GM12878 (cell line): ENCODE measurements around the gene TRUB1. TPM values are rescaled to one million over a fixed set of nuclear protein-coding genes. Genes with fewer than 3 reads are reported as not detected.

Source experiments
- ATAC-seq: fragments of 200-7000 bp; cut with Tn5 transposase; 3 replicates; pipeline ENCODE4 v1.9.1; 2020; ENCODE audit warnings: mild to moderate bottlenecking, moderate library complexity
- BruUV-seq: library from RNA; stranded (reverse); fragments of 400-500 nt; replicated peaks from 2 replicates; lab custom pipeline; 2021; lab: Mats Ljungman, UMichigan
- CTCF ChIA-PET: fragments of 300-600 bp; sonication (Branson Sonifier 250); formaldehyde crosslinking; extraction: SDS; loops from one replicate; lab custom pipeline; 2021; ENCODE audit warnings: inconsistent platforms; lab: Yijun Ruan, JAX
- POLR2A ChIA-PET: fragments of 350-600 bp; formaldehyde crosslinking; extraction: SDS; loops from one replicate; lab custom pipeline; 2021; ENCODE audit warnings: inconsistent platforms; lab: Charles Lee
- RAD21 ChIA-PET: fragments of 300-600 bp; sonication (Branson Sonifier 250); formaldehyde crosslinking; loops from one replicate; lab custom pipeline; 2023; ENCODE audit warnings: antibody characterized with exemption; ENCODE audit not compliant: unreplicated experiment; lab: Charles Lee
- SMC1A ChIA-PET: fragments of 300-600 bp; sonication (Branson Sonifier 250); formaldehyde crosslinking; loops from one replicate; lab custom pipeline; 2023; ENCODE audit not compliant: unreplicated experiment, uncharacterized antibody; lab: Charles Lee
- DNase-seq: peaks from one replicate; pipeline ENCODE4 v3.0.0-alpha.2; 2011; ENCODE audit warnings: low read depth, low spot score
- FAIRE-seq: peaks from 3 replicates; lab custom pipeline; 2011; peaks lifted over from hg19 to GRCh38; lab: Jason Lieb, UNC
- H2AFZ ChIP-seq: 2 replicates; pipeline ENCODE4 v1.6.0; 2011; ENCODE audit warnings: low read depth, low read length, control low read depth; ENCODE audit not compliant: control insufficient read depth
- H3K27ac ChIP-seq: 2 replicates; pipeline ENCODE4 v1.5.1; 2011; ENCODE audit warnings: control low read depth; ENCODE audit not compliant: control insufficient read depth, insufficient read depth
- H3K27me3 ChIP-seq, 2 experiments: replicated peaks in 1 of 2; 2 replicates each; pipeline versions ENCODE4 v1.6.0 to v1.6.1; 2011; ENCODE audit warnings: low read length in 1 of 2; ENCODE audit not compliant: control insufficient read depth in 2 of 2, insufficient read depth in 2 of 2
- H3K36me3 ChIP-seq, 2 experiments: 2 replicates each; pipeline ENCODE4 v1.5.1; 2011; ENCODE audit warnings: low read length in 1 of 2; ENCODE audit not compliant: control insufficient read depth in 2 of 2, insufficient read depth in 2 of 2
- H3K4me1 ChIP-seq: 2 replicates; pipeline ENCODE4 v1.6.1; 2011; ENCODE audit warnings: mild to moderate bottlenecking, low read length, moderate library complexity, mixed read lengths; ENCODE audit not compliant: control insufficient read depth, insufficient read depth
- H3K4me2 ChIP-seq: 2 replicates; pipeline ENCODE4 v1.6.0; 2011; ENCODE audit warnings: control low read depth; ENCODE audit not compliant: control insufficient read depth, insufficient read depth
- H3K4me3 ChIP-seq: fragments of 200-600 bp; sonication (generic); 2 replicates; pipeline ENCODE4 v1.5.1; 2016
- H3K79me2 ChIP-seq: 2 replicates; pipeline ENCODE4 v1.6.0; 2011; ENCODE audit warnings: low read length; ENCODE audit not compliant: control insufficient read depth, insufficient read depth
- H3K9ac ChIP-seq: 2 replicates; pipeline ENCODE4 v1.8.0; 2011; ENCODE audit warnings: low read length, control low read depth, mixed read lengths; ENCODE audit not compliant: control insufficient read depth, insufficient read depth
- H3K9me3 ChIP-seq: replicated peaks from 3 replicates; pipeline ENCODE4 v1.5.1; 2011; ENCODE audit warnings: mild to moderate bottlenecking, low read length; ENCODE audit not compliant: control insufficient read depth, insufficient read depth
- H4K20me1 ChIP-seq: 2 replicates; pipeline ENCODE4 v1.6.0; 2011; ENCODE audit not compliant: control insufficient read depth, insufficient read depth
- ASH2L ChIP-seq: fragments of 300-600, 200-600 bp; sonication (generic); IDR thresholded peaks from 2 replicates; pipeline ENCODE4 v1.6.1; 2017; ENCODE audit warnings: low read depth, mild to moderate bottlenecking, borderline replicate concordance
- BMI1 ChIP-seq: fragments of 450-650 bp; IDR thresholded peaks from 2 replicates; pipeline ENCODE4 v1.6.1; 2016; ENCODE audit warnings: mild to moderate bottlenecking, moderate library complexity, borderline replicate concordance
- BRCA1 ChIP-seq: IDR thresholded peaks from 2 replicates; pipeline ENCODE4 v1.6.1; 2011; ENCODE audit warnings: low read depth, low read length, improper control_type of control experiment
- CBFB ChIP-seq: IDR thresholded peaks from 2 replicates; pipeline ENCODE4 v1.6.1; 2016; ENCODE audit warnings: antibody characterized with exemption, low read depth
- CBX3 ChIP-seq: fragments of 200-600 bp; sonication (generic); IDR thresholded peaks from 2 replicates; pipeline ENCODE4 v1.6.1; 2016; ENCODE audit warnings: low read depth, borderline replicate concordance
- CTCF ChIP-seq, 3 experiments: IDR thresholded peaks in 2 of 3; conservative IDR thresholded peaks in 1 of 3; 2 replicates each; pipeline ENCODE4 v1.5.1; 2011; ENCODE audit warnings: low read depth in 3 of 3, low read length in 3 of 3, mild to moderate bottlenecking in 3 of 3, control low read depth in 2 of 3, moderate library complexity in 2 of 3, inconsistent platforms in 1 of 3, mixed read lengths in 1 of 3; ENCODE audit not compliant: control insufficient read depth in 2 of 3, insufficient read depth in 1 of 3; ENCODE audit errors: extremely low read depth in 1 of 3
- EED ChIP-seq: sonication (generic); IDR thresholded peaks from 2 replicates; pipeline ENCODE4 v1.6.1; 2016; ENCODE audit warnings: antibody characterized with exemption, low read depth
- FOS ChIP-seq: IDR thresholded peaks from 3 replicates; pipeline ENCODE4 v1.6.1; 2011; ENCODE audit warnings: borderline replicate concordance; ENCODE audit not compliant: insufficient read length; ENCODE audit errors: extremely low read depth
- FOXM1 ChIP-seq: IDR thresholded peaks from 2 replicates; pipeline ENCODE4 v1.6.1; 2012; ENCODE audit warnings: low read depth, mild to moderate bottlenecking, inconsistent platforms, low read length, moderate library complexity
- IRF3 ChIP-seq: fragments of 450-650 bp; IDR thresholded peaks from 2 replicates; pipeline ENCODE4 v1.6.1; 2014; ENCODE audit warnings: mild to moderate bottlenecking
- NFXL1 ChIP-seq: fragments of 450-650 bp; IDR thresholded peaks from 2 replicates; pipeline ENCODE4 v1.6.1; 2017; ENCODE audit warnings: antibody characterized with exemption, mild to moderate bottlenecking, borderline replicate concordance
- NRF1 ChIP-seq: conservative IDR thresholded peaks from 2 replicates; pipeline ENCODE4 v1.6.1; 2011; ENCODE audit warnings: mild to moderate bottlenecking, low read depth, low read length, improper control_type of control experiment
- STAT3 ChIP-seq: IDR thresholded peaks from 2 replicates; pipeline ENCODE4 v1.6.1; 2011; ENCODE audit warnings: low read depth, low read length, improper control_type of control experiment
- ZZZ3 ChIP-seq: IDR thresholded peaks from 2 replicates; pipeline ENCODE4 v1.6.1; 2011; ENCODE audit warnings: low read depth; ENCODE audit not compliant: control insufficient read depth, insufficient read length
- WGBS: methylation state at CpG from one replicate; pipeline ENCODE4 v1.1.6; 2016; ENCODE audit warnings: low lambda C conversion rate; ENCODE audit not compliant: insufficient replicate concordance, insufficient coverage; ENCODE audit errors: missing lambda C conversion rate; 5-methylcytosine and 5-hydroxymethylcytosine counted together
- in situ Hi-C: fragments of 300-500 bp; cut with MboI; formaldehyde crosslinking; loops from 9 replicates; pipeline ENCODE4 v1.14.3; 2018; ENCODE audit warnings: mixed read lengths
- intact Hi-C: fragments of 100-400 bp; cut with micrococcal nuclease; formaldehyde crosslinking; loops from one replicate; pipeline ENCODE4 v1.14.2; 2022; ENCODE audit not compliant: unreplicated experiment
- polyA plus RNA-seq, 11 experiments: library from polyadenylated mRNA; depleted of rRNA in 4 of 11; unstranded in 6 of 11; stranded (reverse) in 5 of 11; fragments of >200 nt; fragmentation: Nextera tagmentation in 4 of 11; fragmentation: Illumina TruSeq in 1 of 11; extraction: Ambion mirVana in 4 of 11; extraction: Trizol in 1 of 11; gene quantifications; 1 replicate in 1 of 11; 2 replicates in 10 of 11; pipeline versions ENCODE4 v1.2.1 to v1.2.3, GENCODE V29; 2011 to 2016; ENCODE audit warnings: inconsistent platforms in 2 of 11, missing spikeins in 2 of 11, low read depth in 1 of 11
- total RNA-seq, 4 experiments: library from RNA; depleted of rRNA in 3 of 4; stranded (reverse); fragments of >200 nt in 3 of 4; fragmentation: Illumina TruSeq in 1 of 4; extraction: Trizol in 1 of 4; gene quantifications; 2 replicates each; pipeline versions ENCODE4 v1.2.1 to v1.2.3, GENCODE V29; 2013 to 2021
- TF ChIP-seq, protein P1 (sequence below): fragments of 450-650 bp; IDR thresholded peaks from 2 replicates; pipeline ENCODE4 v1.6.1; 2017; ENCODE audit warnings: mild to moderate bottlenecking, moderate library complexity

The TRUB1 gene
- total and polyA plus RNA-seq, 10 of the 15 experiments (the other 5 are each of a cell fraction or from before 2014, with no cell fraction given) = 8.1 to 24.0 (median 15.9) TPM

DNA sequence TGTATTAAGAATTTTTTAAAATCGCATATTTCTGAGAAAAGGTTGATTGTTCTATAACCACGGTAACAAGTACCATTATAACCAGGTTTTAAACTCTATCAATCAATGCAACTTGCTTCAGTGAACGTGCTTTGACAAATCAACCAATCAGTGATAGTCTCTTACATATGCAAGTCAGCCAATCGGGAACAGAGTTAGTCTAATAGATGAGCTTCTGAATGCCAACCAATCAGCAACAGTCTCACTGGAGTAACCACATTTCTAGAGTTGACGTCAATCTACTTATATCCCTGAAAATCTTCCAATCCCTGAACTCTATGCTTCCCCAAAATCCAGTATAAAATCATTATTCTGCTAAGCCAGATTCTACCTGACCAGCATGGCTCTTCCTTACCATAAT lies 44.7 kb upstream of the TRUB1 start:
- intact Hi-C loops (no loop called here), in situ Hi-C loops (no loop called here)
- no peak overlapping the region for H3K4me3 ChIP-seq
- no peak for FAIRE-seq
- 42% methylated on average over 5 of the region's 5 CpGs for WGBS
- POLR2A ChIA-PET = no interaction called here
- H3K4me1 ChIP-seq = no peaks in the 10 kb centered on the region
- no peak overlapping the region for H2AFZ ChIP-seq
- H3K27me3 ChIP-seq = no peaks in the 10 kb centered on the region; a peak in 1 of 4 replicates
- H3K9ac ChIP-seq = no peak overlapping the region
- TF ChIP-seq FOXM1 = no peak
- TF ChIP-seq, protein P1, sequence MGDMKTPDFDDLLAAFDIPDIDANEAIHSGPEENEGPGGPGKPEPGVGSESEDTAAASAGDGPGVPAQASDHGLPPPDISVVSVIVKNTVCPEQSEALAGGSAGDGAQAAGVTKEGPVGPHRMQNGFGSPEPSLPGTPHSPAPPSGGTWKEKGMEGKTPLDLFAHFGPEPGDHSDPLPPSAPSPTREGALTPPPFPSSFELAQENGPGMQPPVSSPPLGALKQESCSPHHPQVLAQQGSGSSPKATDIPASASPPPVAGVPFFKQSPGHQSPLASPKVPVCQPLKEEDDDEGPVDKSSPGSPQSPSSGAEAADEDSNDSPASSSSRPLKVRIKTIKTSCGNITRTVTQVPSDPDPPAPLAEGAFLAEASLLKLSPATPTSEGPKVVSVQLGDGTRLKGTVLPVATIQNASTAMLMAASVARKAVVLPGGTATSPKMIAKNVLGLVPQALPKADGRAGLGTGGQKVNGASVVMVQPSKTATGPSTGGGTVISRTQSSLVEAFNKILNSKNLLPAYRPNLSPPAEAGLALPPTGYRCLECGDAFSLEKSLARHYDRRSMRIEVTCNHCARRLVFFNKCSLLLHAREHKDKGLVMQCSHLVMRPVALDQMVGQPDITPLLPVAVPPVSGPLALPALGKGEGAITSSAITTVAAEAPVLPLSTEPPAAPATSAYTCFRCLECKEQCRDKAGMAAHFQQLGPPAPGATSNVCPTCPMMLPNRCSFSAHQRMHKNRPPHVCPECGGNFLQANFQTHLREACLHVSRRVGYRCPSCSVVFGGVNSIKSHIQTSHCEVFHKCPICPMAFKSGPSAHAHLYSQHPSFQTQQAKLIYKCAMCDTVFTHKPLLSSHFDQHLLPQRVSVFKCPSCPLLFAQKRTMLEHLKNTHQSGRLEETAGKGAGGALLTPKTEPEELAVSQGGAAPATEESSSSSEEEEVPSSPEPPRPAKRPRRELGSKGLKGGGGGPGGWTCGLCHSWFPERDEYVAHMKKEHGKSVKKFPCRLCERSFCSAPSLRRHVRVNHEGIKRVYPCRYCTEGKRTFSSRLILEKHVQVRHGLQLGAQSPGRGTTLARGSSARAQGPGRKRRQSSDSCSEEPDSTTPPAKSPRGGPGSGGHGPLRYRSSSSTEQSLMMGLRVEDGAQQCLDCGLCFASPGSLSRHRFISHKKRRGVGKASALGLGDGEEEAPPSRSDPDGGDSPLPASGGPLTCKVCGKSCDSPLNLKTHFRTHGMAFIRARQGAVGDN = no peak
- TF ChIP-seq BMI1 = no peak
- no peak for TF ChIP-seq CBX3
- no peak for TF ChIP-seq STAT3
- no peak for TF ChIP-seq IRF3
- TF ChIP-seq CBFB = no peak
- TF ChIP-seq BRCA1 = no peak
- no peak for TF ChIP-seq NFXL1
- TF ChIP-seq ASH2L = no peak
- TF ChIP-seq ZZZ3 = no peak
- no peak for TF ChIP-seq NRF1
- TF ChIP-seq FOS = no peak
- TF ChIP-seq CTCF (IDR thresholded peaks at IDR 0.05 in 2 of 3, conservative IDR thresholded peaks at IDR 0.05 in 1 of 3; ENCODE audit: control insufficient read depth in 2 of 3, extremely low read depth in 1 of 3, insufficient read depth in 1 of 3, low read depth in 3 of 3, low read length in 3 of 3) = no peak
- no peak for TF ChIP-seq EED
- ATAC-seq = no peak
- H3K36me3 ChIP-seq = no peaks in the 10 kb centered on the region
- H3K4me2 ChIP-seq = no peak overlapping the region
- no peaks in the 10 kb centered on the region for H3K9me3 ChIP-seq
- no TSS peak for BruUV-seq
- DNase-seq = no peak
- H4K20me1 ChIP-seq = no peaks in the 10 kb centered on the region
- RAD21 ChIA-PET = no interaction called here
- CTCF ChIA-PET = interaction anchor here (1.2 to 1.5 kb wide), 2 partner anchors 13 to 15 kb away, joined by 4 read pairs; no protein-coding TSS in a partner anchor
- SMC1A ChIA-PET = no interaction called here
- H3K79me2 ChIP-seq = no peaks in the 10 kb centered on the region
- no peak overlapping the region for H3K27ac ChIP-seq
